ENCODE data around the gene WEE1. TPM values are rescaled to one million over a fixed set of nuclear protein-coding genes. Genes with fewer than 3 reads are reported as not detected.

WEE1 gene
- total RNA-seq, 2 donors from 2014 or later = 31.0 to 33.1 TPM

DNA sequence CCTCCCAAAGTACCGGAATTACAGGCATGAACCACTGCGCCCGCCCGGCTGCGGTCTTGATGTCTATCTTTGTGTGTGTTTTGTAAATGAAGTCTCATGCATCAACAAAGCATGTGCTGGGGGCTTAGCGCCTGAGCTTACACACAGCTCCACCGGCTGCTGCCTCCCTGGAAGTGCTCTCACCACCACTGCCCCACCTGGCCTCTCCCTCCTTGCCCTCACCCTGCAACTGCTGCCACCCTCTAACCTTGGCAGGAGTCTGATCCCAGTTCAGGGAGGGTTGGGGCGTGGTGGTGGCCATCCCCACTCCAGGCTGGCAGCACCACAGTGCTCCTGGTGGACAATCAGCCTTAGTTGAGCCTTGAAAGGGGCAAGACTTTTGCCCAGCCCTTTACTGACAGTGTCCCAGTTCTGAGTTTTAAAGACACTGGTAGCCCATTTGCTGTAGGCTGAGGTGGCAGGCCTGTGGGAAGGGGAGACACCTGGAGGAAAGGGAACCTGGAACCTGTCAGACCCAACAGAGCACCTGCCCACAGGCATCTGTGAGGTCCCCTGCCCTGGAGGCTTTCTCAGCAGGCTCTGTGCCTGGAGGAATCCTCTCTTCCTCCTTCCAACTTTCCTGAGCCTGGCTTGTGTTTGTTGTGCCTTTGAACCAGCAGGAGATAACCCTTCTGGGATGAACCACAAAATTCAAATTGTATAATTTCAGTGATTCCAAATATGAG lies 42.4 kb upstream of the WEE1 start:
- intact Hi-C loops (cut with DNase I) = loop anchor here (5.0 kb wide), 2 partner anchors 46 to 81 kb away; no protein-coding TSS in a partner anchor
- Histone ChIP-seq H3K4me3 (no peak overlapping the region), H3K27me3 (replicated peaks; ENCODE audit: insufficient read depth) (no peaks in the 10 kb centered on the region), H3K9me3 (no peaks in the 10 kb centered on the region), H3K36me3 (no peaks in the 10 kb centered on the region), H3K27ac (peak overlapping the region; percentile 75 to 79), H3K4me1 (replicated peaks) (peaks cover 30% of the 10 kb centered on the region)
- no peak for DNase-seq (ENCODE audit: low spot score)
- TF ChIP-seq POLR2AphosphoS5 (IDR thresholded peaks at IDR 0.05) (no peak), POLR2A (IDR thresholded peaks at IDR 0.05) (no peak)
- TF ChIP-seq, protein P1, sequence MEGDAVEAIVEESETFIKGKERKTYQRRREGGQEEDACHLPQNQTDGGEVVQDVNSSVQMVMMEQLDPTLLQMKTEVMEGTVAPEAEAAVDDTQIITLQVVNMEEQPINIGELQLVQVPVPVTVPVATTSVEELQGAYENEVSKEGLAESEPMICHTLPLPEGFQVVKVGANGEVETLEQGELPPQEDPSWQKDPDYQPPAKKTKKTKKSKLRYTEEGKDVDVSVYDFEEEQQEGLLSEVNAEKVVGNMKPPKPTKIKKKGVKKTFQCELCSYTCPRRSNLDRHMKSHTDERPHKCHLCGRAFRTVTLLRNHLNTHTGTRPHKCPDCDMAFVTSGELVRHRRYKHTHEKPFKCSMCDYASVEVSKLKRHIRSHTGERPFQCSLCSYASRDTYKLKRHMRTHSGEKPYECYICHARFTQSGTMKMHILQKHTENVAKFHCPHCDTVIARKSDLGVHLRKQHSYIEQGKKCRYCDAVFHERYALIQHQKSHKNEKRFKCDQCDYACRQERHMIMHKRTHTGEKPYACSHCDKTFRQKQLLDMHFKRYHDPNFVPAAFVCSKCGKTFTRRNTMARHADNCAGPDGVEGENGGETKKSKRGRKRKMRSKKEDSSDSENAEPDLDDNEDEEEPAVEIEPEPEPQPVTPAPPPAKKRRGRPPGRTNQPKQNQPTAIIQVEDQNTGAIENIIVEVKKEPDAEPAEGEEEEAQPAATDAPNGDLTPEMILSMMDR (IDR thresholded peaks at IDR 0.05) = no peak
- WGBS = 71% methylated on average over 8 of the region's 8 CpGs

DNA sequence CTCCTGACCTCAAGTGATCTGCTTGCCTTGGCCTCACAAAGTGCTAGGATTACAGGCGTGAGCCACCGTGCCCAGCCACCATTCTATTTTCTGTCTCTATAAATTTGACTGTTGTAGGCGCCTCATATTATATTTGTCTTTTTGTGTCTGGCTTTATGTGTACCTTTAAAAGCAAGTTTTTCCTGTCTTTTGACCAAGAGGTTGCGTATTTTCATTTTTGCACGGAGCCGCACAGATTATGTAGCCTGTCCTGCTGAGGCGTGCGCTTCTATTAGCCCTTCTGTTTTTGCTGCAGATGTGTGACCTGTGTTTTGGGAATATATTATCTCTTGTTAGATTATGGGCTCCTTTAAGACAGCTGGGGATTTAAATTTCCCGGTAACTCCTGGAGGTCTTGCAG lies 40.4 kb upstream of the WEE1 start:
- H3K4me1 ChIP-seq (replicated peaks) = peaks cover 21% of the 10 kb centered on the region
- intact Hi-C loops (cut with DNase I) = loop anchor here (5.0 kb wide), 2 partner anchors 44 to 79 kb away; no protein-coding TSS in a partner anchor
- no peaks in the 10 kb centered on the region for H3K36me3 ChIP-seq
- H3K4me3 ChIP-seq = no peak overlapping the region
- no peaks in the 10 kb centered on the region for H3K9me3 ChIP-seq
- H3K27me3 ChIP-seq (replicated peaks; ENCODE audit: insufficient read depth) = no peaks in the 10 kb centered on the region
- DNase-seq (ENCODE audit: low spot score) = peak; percentile 35
- 40% methylated on average over 9 of the region's 9 CpGs for WGBS
- peak overlapping the region; percentile 68 to 69 for H3K27ac ChIP-seq
- TF ChIP-seq POLR2A (IDR thresholded peaks at IDR 0.05) (no peak), POLR2AphosphoS5 (IDR thresholded peaks at IDR 0.05) (peak; percentile 71)
- TF ChIP-seq, protein P1 (IDR thresholded peaks at IDR 0.05) = no peak

DNA sequence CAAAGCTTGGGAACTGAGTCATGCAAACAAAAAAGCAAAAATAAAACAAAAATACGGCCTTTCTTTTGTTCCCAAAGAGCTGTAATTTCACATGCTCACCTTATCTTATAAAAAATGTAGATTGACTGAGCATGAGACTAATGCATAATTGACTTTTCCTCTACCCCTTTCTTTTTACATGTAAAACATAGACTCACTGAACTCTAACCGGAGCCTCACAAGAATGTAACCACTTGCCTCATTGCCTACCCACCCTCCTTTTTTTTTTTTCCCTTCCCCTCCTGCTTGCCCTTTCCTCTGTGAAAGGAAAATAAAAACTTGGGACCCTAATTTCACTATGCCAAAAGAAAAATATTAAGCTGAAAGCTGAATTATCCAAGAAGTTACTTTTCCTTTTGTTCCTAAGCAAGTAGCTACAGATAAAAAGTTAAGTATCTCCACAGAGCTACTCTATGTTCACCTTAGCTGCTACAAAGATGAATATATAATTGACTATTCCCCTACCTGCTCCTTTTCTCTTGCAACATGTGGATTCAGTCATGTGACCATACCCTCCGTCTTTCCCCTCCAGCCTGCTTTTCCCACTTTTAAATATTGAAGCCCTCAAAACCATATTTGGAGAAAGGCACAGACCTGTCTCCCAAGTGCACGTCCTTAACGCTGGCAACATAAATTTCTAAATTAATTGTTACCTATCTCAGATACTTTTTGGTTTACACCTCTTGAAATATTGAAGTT lies 39.6 kb upstream of the WEE1 start:
- H3K9me3 ChIP-seq = no peaks in the 10 kb centered on the region
- no peak for TF ChIP-seq POLR2A (IDR thresholded peaks at IDR 0.05)
- TF ChIP-seq, protein P1 (IDR thresholded peaks at IDR 0.05) = no peak
- TF ChIP-seq POLR2AphosphoS5 (IDR thresholded peaks at IDR 0.05) = no peak
- H3K27me3 ChIP-seq (replicated peaks; ENCODE audit: insufficient read depth) = no peaks in the 10 kb centered on the region
- no peaks in the 10 kb centered on the region for H3K36me3 ChIP-seq
- peak overlapping the region; percentile 44 to 68 for H3K27ac ChIP-seq
- intact Hi-C loops (cut with DNase I) = loop anchor here (5.0 kb wide), 2 partner anchors 43 to 78 kb away; no protein-coding TSS in a partner anchor
- peaks cover 20% of the 10 kb centered on the region for H3K4me1 ChIP-seq (replicated peaks)
- H3K4me3 ChIP-seq = no peak overlapping the region
- 50% methylated on average over 5 of the region's 5 CpGs for WGBS
- DNase-seq (ENCODE audit: low spot score) = no peak

DNA sequence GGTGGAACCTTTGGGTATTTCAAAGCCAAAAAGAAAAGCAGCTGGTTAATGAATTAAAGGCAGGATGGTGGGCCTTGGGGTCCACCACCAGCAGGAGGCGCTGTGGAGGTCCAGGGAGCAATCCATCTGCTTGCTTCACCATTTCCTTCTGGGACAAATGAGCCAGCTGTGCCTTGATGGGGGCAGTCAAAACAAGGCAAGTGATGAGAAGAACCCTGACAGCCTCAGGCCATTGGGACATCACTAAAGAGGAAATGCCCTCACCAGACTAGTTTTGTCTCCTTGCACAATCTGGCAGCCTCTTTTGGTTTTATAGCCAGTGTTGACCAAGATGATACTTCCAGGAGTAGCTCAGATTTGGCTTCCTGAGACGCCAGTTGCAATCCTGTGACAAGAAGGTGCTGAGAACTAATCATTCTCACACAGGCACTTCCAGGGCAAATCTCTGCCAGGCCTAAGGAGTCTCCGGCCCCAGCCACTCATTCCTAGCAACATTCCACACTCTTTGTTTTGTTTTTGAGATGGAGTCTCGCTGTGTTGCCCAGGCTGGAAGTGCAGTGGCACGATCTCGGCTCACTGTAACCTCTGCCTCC lies 38.2 kb upstream of the WEE1 start:
- no peaks in the 10 kb centered on the region for H3K36me3 ChIP-seq
- no peak overlapping the region for H3K4me3 ChIP-seq
- H3K27ac ChIP-seq = peak overlapping the region in 1 of 2 donors; percentile 44
- 61% methylated on average over 6 of the region's 6 CpGs for WGBS
- TF ChIP-seq, protein P1 (IDR thresholded peaks at IDR 0.05) = peak in 3 of 4 experiments; percentile 34 to 55 (median 55)
- TF ChIP-seq POLR2AphosphoS5 (IDR thresholded peaks at IDR 0.05) = peak; percentile 64
- TF ChIP-seq POLR2A (IDR thresholded peaks at IDR 0.05) = no peak
- H3K9me3 ChIP-seq = no peaks in the 10 kb centered on the region
- H3K27me3 ChIP-seq (replicated peaks; ENCODE audit: insufficient read depth) = no peaks in the 10 kb centered on the region
- DNase-seq (ENCODE audit: low spot score) = peak; percentile 74
- peaks cover 6% of the 10 kb centered on the region for H3K4me1 ChIP-seq (replicated peaks)
- intact Hi-C loops (cut with DNase I) = no loop called here
